Activated CD4-positive, alpha-beta T cell treated with anti-CD3 and anti-CD28 coated beads, Interleukin-2, Interleukin-6, amounts not matched to agents 100 ng/mL and 50 ng/mL, durations not matched to agents 16 hours and 8 hours (primary cell): ENCODE results near the gene NFKBIL1.
"Not testable (repeated sequence)": the region's sequence is repeated elsewhere in the genome, so short reads cannot be mapped to it uniquely, and the experiment has no call there.

Source experiments
- DNase-seq: peaks from one replicate; pipeline ENCODE4 v3.0.0-alpha.2; 2020

NFKBIL1 gene

GRCh38 chr6:31546958-31547726, at the start of gene NFKBIL1:
NFKBIL1 (plus strand) TSS chr6:31547608; CDS start chr6:31547695, 87 bp downstream.
- DNase-seq, result peak; percentile 97

GRCh38 chr6:31498748-31499147, 48.7 kb upstream of the NFKBIL1 start:
- no peak for DNase-seq

GRCh38 chr6:31499648-31500047, 47.8 kb upstream of the NFKBIL1 start:
- not testable (repeated sequence) for DNase-seq

- DNase-seq, result no peak
These were observed 44.8 kb upstream of the NFKBIL1 start for GRCh38 chr6:31502586-31502985.

- not testable (repeated sequence) for DNase-seq
These were observed 38.4 kb upstream of the NFKBIL1 start for GRCh38 chr6:31509036-31509435.

GRCh38 chr6:31510007-31510406, 37.4 kb upstream of the NFKBIL1 start:
- no peak for DNase-seq

GRCh38 chr6:31513456-31514165, 33.8 kb upstream of the NFKBIL1 start:
- DNase-seq, result no peak

GRCh38 chr6:31521835-31522234, 25.6 kb upstream of the NFKBIL1 start:
- no peak for DNase-seq

- no peak for DNase-seq
These were observed 21.9 kb upstream of the NFKBIL1 start for GRCh38 chr6:31525553-31525931.

GRCh38 chr6:31525932-31526591, 21.3 kb upstream of the NFKBIL1 start:
- DNase-seq, result no peak

- no peak for DNase-seq
These were observed 19.1 kb upstream of the NFKBIL1 start for GRCh38 chr6:31528307-31528777.

GRCh38 chr6:31528821-31529328, 18.5 kb upstream of the NFKBIL1 start, which contains the start of gene MCCD1:
MCCD1 (plus strand) TSS chr6:31528962; CDS start chr6:31529015, 53 bp downstream.
- DNase-seq, result no peak

- no peak for DNase-seq
These were observed 17.9 kb upstream of the NFKBIL1 start for GRCh38 chr6:31529329-31530150.

GRCh38 chr6:31530659-31531058, 16.7 kb upstream of the NFKBIL1 start:
- DNase-seq, result no peak

GRCh38 chr6:31531162-31531561, 16.2 kb upstream of the NFKBIL1 start:
- DNase-seq, result no peak

- no peak for DNase-seq
These were observed 15.4 kb upstream of the NFKBIL1 start for GRCh38 chr6:31531771-31532643.

GRCh38 chr6:31532644-31533454, 14.6 kb upstream of the NFKBIL1 start:
- no peak for DNase-seq

- no peak for DNase-seq
These were observed 14.0 kb upstream of the NFKBIL1 start for GRCh38 chr6:31533455-31533841.

GRCh38 chr6:31534011-31534410, 13.4 kb upstream of the NFKBIL1 start:
- DNase-seq, result no peak

GRCh38 chr6:31534521-31535040, 12.8 kb upstream of the NFKBIL1 start:
- no peak for DNase-seq
